Muscle of leg (tissue), 11 donors: ENCODE measurements around the gene KCNN3. TPM values are rescaled to one million over a fixed set of nuclear protein-coding genes. Genes with fewer than 3 reads are reported as not detected.

ENCODE experiments used
- DNase-seq: peaks from one replicate; pipeline ENCODE4 v3.0.0; 2013
- H3K27ac ChIP-seq: one replicate; pipeline ENCODE4 v1.5.1; 2013; ENCODE audit warnings: mild to moderate bottlenecking, low read length, control low read depth
- H3K27me3 ChIP-seq: one replicate; pipeline ENCODE4 v1.6.1; 2013; ENCODE audit warnings: low read length; ENCODE audit not compliant: control insufficient read depth, insufficient read depth
- H3K36me3 ChIP-seq: one replicate; pipeline ENCODE4 v1.6.1; 2013; ENCODE audit warnings: low read length; ENCODE audit not compliant: control insufficient read depth, insufficient read depth
- H3K4me1 ChIP-seq: one replicate; pipeline ENCODE4 v1.6.1; 2013; ENCODE audit warnings: low read length; ENCODE audit not compliant: control insufficient read depth, insufficient read depth
- H3K4me3 ChIP-seq: one replicate; pipeline ENCODE4 v1.5.1; 2013; ENCODE audit warnings: low read length, control low read depth
- H3K9me3 ChIP-seq: replicated peaks from 2 replicates; pipeline ENCODE4 v1.6.1; 2013; ENCODE audit warnings: low read depth, low read length; ENCODE audit not compliant: control insufficient read depth
- WGBS: methylation state at CpG from one replicate; pipeline ENCODE4 v1.1.5; 2013; ENCODE audit warnings: missing lambda C conversion rate; ENCODE audit not compliant: insufficient coverage; 5-methylcytosine and 5-hydroxymethylcytosine counted together
- polyA plus RNA-seq, 8 donors: library from polyadenylated mRNA; unstranded; fragments of 120-200 nt; gene quantifications; one replicate each; pipeline versions ENCODE4 v1.2.1 to v1.2.3, GENCODE V29; 2013; ENCODE audit warnings: inconsistent platforms in 1 of 8, low replicate concordance in 1 of 8; ENCODE audit not compliant: insufficient read length in 8 of 8, insufficient read depth in 1 of 8
- total RNA-seq: library from RNA; stranded (reverse); fragments of 120-200 nt; gene quantifications from one replicate; pipeline ENCODE4 v1.2.4, GENCODE V29; 2013

KCNN3 gene
- total and polyA plus RNA-seq, 9 donors = 5.1 to 9.6 (median 7.5) TPM

DNA sequence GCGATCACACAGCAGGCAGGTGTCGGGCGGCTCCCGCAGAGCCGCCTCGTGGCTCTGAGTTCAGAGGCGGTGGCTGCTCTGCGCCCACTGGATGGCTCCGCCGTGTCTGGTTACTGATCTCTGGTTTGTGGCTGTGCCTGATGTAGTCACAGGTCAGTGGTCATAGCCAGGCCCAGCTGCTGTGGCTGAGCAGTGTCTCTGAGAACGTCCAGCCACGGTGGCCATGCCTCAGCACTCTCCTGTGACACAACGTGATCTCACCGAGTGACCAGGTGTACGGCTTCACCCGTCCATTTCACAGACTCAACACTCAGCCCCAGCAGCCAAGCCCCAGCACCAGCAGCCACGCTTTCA, 61.2 kb downstream of the KCNN3 start:
- Histone ChIP-seq H3K27ac (peak overlapping the region; percentile 49), H3K36me3 (no peaks in the 10 kb centered on the region), H3K4me3 (no peak overlapping the region), H3K4me1 (peaks cover 69% of the 10 kb centered on the region), H3K9me3 (no peaks in the 10 kb centered on the region), H3K27me3 (peaks cover 8% of the 10 kb centered on the region)
- no peak for DNase-seq
- WGBS = 52% methylated on average over 17 of the region's 17 CpGs

DNA sequence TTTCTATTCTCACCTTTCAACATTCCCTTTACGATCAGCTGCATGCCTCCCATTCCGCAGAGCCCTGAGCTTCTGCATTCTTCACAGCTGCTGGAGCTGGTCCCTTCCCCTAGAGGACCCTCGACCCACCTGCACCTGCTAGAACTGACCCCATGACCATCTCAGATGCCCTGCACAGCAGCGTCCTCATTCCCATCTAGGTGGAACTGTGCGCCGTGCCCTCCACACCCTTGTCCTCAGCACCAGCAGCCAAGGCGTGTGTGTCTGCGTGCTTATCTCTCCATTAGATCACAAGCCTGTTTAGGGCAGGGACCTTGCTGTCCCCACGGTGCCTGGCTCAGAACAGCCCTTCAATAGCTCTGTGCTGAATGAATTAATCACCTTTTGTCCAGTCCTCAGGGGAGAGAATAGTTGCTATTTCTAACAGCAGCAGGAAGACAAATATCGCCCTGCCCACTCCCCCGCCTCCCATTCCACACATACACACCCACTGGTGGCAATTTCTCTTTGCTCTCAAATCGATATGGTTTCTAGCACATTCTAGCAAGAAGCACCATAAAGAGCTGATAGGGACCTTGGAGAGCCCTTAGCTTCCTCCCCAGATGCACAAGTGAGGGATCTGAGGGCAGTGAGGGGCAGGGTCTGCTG, 61.7 kb downstream of the KCNN3 start:
- H3K9me3 ChIP-seq = no peaks in the 10 kb centered on the region
- H3K4me3 ChIP-seq = no peak overlapping the region
- DNase-seq = no peak
- 60% methylated on average over 8 of the region's 12 CpGs for WGBS
- H3K27me3 ChIP-seq = peaks cover 8% of the 10 kb centered on the region
- peak overlapping the region; percentile 49 for H3K27ac ChIP-seq
- peaks cover 69% of the 10 kb centered on the region for H3K4me1 ChIP-seq
- H3K36me3 ChIP-seq = no peaks in the 10 kb centered on the region

DNA sequence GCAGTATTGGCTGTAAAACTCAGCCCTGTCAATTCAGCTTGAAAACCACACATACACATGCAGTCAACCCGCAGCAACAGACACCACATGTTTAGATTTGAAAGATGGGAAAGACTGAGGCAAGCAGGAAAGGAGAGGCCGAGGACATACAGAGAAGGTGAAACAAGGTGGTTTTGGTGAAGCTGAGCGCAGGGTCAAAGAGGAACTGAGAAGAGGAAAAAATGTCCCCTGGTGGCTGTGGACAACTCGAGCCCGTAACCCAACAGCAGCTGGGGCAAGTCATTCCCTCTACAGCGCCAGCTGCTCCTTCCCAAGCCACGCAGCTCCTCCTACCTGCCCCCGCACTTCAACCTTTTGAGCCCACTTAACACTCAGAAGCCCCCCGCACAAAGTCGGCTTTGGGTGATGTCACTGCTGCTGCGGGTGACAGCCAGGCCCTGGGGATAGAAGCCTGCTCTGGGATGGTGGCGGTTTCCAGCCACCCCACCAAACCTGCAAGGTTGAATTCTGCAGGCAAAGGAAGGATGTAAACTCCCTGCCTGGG, 63.0 kb downstream of the KCNN3 start:
- no peaks in the 10 kb centered on the region for H3K9me3 ChIP-seq
- no peaks in the 10 kb centered on the region for H3K36me3 ChIP-seq
- H3K4me3 ChIP-seq = no peak overlapping the region
- no peak for DNase-seq
- peaks cover 74% of the 10 kb centered on the region for H3K4me1 ChIP-seq
- WGBS = 37% methylated on average over 3 of the region's 12 CpGs
- H3K27me3 ChIP-seq = peaks cover 8% of the 10 kb centered on the region
- H3K27ac ChIP-seq = no peak overlapping the region

DNA sequence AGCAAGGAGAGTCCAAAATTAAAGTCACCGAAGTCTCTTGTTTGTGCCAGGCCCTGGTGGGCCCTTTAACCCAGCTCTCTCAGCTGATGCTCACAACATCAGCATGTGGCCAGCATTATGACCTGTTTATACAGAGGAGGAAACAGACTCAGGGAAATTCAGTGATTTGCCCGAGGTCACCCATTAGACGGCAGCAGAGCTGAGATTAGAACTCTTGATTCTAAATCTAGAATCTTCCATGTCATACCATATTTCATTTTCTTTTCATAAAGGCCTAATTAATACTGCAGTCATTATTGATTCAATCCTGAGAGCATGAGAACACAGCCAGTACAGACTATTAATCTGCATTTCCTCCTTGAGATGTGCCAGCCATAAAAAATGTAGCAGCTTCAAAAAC, 63.7 kb downstream of the KCNN3 start:
- H3K4me1 ChIP-seq = peaks cover 81% of the 10 kb centered on the region
- no CpG with 5 or more reads among the region's 3 CpGs for WGBS
- H3K36me3 ChIP-seq = no peaks in the 10 kb centered on the region
- H3K9me3 ChIP-seq = no peaks in the 10 kb centered on the region
- H3K27ac ChIP-seq = no peak overlapping the region
- H3K4me3 ChIP-seq = no peak overlapping the region
- peaks cover 8% of the 10 kb centered on the region for H3K27me3 ChIP-seq
- DNase-seq = no peak

DNA sequence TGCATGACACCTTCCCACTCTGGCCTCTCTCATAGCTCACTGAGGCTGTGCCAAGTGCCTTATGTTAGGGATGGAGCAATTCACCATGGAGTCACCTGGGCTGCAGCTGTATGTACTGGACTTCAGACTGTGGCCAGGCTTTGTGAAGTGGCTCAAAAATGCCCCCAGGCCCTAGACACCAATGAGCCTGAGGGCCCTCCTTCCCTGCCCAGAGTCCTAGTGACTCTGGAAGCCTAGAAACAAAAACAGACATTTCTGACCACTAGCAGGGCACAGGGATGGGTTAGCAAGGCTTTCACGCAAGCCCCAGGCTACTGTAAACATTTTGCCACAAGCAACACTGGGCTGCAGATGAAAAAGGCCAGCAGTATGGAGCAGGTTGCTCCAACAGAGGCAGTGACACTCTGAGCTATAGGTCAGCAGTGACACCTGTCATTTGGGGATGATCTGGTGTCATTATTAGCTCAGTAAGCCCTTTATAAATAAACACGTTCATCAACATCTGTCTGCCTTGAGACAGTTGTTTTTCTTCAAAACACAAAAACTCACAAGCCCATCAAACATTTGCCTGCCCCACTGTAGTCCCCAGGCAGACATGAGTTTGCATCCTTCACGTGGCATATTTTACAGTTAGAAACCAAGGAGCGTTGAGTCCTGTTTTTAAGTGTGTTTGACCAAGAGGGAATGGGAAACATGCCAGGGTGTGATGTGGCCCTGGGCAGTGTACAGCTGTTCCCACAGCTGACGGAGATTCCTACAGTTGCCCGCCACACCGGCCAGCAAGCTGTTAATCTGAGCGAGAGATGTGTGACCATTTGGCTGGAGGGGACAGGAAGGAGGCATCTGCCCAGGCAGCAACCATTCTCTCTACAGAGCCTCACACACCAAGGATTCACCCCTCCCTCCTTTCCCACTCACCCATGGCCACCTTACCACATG, 66.8 kb downstream of the KCNN3 start:
- Histone ChIP-seq H3K27ac (peak overlapping the region; percentile 88), H3K4me3 (no peak overlapping the region), H3K27me3 (peaks cover 6% of the 10 kb centered on the region), H3K36me3 (no peaks in the 10 kb centered on the region), H3K9me3 (no peaks in the 10 kb centered on the region), H3K4me1 (peaks cover 73% of the 10 kb centered on the region)
- DNase-seq = peak; percentile 84
- WGBS = 56% methylated on average over 6 of the region's 8 CpGs

DNA sequence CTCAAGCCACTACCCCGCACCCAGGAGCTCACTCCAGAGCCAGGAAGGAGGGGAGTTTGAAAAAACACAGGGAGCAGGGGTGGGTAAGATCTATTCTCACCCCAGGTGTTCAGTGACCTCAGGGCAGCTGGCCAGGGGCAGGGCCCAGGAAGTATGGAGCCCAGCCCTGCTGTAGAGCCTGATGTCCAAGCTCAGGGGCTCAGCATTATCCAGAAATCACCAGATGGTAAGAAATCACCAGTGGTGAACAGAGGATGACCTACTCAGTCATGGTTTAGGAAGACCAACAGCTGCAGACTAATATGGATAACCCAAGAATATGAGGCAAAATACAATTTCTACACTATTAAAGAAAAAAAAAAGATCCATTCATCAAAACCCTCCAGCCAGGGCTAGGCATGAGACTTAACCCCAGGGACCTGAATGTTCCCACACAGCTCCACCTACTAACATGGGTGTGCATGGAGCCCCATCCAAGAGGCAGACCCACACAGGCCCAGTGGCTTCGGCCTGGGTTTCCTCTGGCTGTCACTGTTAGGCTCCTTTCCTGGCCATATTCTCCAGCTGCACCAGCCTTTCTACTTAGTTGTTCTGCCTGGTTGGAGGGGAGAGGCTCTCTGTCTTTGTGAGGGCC, 67.6 kb downstream of the KCNN3 start:
- WGBS = no CpG with 5 or more reads among the region's 2 CpGs
- peak overlapping the region; percentile 88 for H3K27ac ChIP-seq

DNA sequence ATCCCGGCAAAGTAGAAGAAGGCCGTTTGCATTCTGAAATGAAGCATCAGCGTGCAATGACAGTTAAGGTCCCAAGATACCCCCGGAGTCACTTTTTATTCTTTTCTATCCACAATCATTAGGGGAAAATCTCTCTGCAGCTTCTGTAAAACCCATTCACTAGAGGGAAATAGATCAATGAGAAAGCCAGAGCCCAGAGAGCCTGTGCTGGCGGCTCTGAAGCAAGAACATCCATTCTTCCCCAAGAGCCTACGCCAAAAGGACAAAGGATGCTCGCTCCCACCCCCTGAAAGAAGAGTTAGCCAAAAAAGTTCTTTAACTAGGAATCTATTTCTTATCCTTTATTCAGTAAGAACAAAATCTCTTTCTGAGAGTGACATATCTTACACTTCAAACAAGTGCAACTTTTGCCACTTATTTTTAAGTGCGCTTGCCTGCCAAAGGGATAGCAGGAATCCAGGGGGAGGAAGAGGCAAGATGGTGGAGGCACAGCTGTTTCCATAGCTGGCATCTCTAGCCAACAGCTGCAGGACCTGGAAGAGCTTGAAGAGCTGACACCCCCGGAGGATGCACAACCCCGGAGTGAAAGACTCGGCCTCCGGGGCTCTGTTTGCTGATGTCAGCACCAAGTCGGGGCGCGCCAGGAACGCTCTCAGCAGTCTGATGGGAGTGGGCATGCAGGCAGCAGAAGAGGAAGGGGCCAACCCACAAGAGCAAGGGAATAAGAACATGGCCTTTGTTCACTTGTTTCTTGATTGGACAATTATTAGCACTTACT, 68.7 kb downstream of the KCNN3 start:
- Histone ChIP-seq H3K9me3 (no peaks in the 10 kb centered on the region), H3K36me3 (no peaks in the 10 kb centered on the region), H3K4me1 (peaks cover 64% of the 10 kb centered on the region), H3K27ac (peak overlapping the region; percentile 88), H3K4me3 (no peak overlapping the region), H3K27me3 (no peaks in the 10 kb centered on the region)
- WGBS = 35% methylated on average over 11 of the region's 16 CpGs
- DNase-seq = peak; percentile 89

More for the DNA sequence above, 67.6 kb downstream of the KCNN3 start:
- no peaks in the 10 kb centered on the region for H3K9me3 ChIP-seq
- H3K4me1 ChIP-seq = peaks cover 67% of the 10 kb centered on the region
- H3K36me3 ChIP-seq = no peaks in the 10 kb centered on the region
- DNase-seq = peak; percentile 59
- no peak overlapping the region for H3K4me3 ChIP-seq
- peaks cover 2% of the 10 kb centered on the region for H3K27me3 ChIP-seq

DNA sequence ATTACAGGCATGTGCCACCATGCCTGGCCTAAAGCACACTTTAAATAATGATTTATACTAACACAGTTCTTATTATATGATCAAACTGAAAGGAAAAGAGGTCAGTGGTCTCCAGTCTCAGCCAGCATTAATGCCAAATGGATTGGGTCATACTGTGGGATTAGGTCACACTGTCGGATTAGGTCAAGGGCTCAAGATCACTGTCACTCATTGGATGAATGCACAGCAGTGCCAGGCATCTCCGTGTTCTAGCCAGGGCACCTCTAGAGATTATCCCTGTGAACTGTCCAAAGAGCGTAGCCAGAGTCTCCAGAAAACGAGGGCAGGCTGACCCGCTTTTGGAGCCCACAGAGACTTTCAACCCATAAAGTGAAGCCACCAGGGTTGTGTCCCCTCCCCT, 70.9 kb downstream of the KCNN3 start:
- Histone ChIP-seq H3K27ac (no peak overlapping the region), H3K4me3 (no peak overlapping the region), H3K4me1 (peaks cover 59% of the 10 kb centered on the region), H3K36me3 (no peaks in the 10 kb centered on the region), H3K27me3 (no peaks in the 10 kb centered on the region), H3K9me3 (no peaks in the 10 kb centered on the region)
- WGBS = 68% methylated on average over 4 of the region's 5 CpGs
- no peak for DNase-seq

DNA sequence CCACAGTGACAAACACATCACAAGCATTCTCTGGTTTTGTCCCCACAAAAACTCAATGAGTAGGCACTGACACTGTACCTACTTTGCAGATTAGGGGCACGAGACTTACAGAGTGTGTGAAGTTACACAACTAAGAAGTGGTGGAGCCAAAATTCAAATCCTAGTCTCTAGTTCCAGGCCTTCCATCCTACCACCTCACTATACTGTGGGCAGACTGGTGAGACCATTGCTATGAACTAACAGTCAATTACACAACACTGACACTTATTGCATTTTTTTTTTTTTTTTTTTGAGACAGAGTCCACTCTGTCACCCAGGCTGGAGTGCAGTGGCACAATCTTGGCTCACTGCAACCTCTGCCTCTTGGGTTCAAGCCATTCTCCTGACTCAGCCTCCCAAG, 71.4 kb downstream of the KCNN3 start:
- Histone ChIP-seq H3K27me3 (no peaks in the 10 kb centered on the region), H3K4me3 (no peak overlapping the region), H3K4me1 (peaks cover 54% of the 10 kb centered on the region), H3K36me3 (no peaks in the 10 kb centered on the region), H3K27ac (no peak overlapping the region), H3K9me3 (no peaks in the 10 kb centered on the region)
- DNase-seq = no peak
- no CpG with 5 or more reads among the region's 1 CpG for WGBS
